Smooth muscle cell (in vitro differentiated cells): ENCODE results near the gene NPPA. TPM values are rescaled to one million over a fixed set of nuclear protein-coding genes. Genes with fewer than 3 reads are reported as not detected.

Source experiments
- DNase-seq: peaks from one replicate; lab custom pipeline; 2025; ENCODE audit not compliant: unreplicated experiment; lab: John Stamatoyannopoulos, UW
- H2AFZ ChIP-seq: fragments of 200-600 bp; sonication (generic); 2 replicates; pipeline ENCODE4 v1.6.0; 2016; ENCODE audit warnings: antibody characterized with exemption, low read depth, mild to moderate bottlenecking
- H3F3A ChIP-seq: fragments of 200-600 bp; sonication (generic); 2 replicates; pipeline ENCODE4 v1.6.0; 2017; ENCODE audit warnings: antibody characterized with exemption, low read depth
- H3K27ac ChIP-seq: fragments of 200-600 bp; sonication (generic); 2 replicates; pipeline ENCODE4 v1.5.1; 2016; ENCODE audit warnings: low read depth, mild to moderate bottlenecking
- H3K27me3 ChIP-seq: fragments of 200-600 bp; sonication (generic); 2 replicates; pipeline ENCODE4 v1.6.1; 2016; ENCODE audit warnings: low read depth, mild to moderate bottlenecking
- H3K36me3 ChIP-seq: fragments of 200-600 bp; sonication (generic); 2 replicates; pipeline ENCODE4 v1.5.1; 2016; ENCODE audit warnings: low read depth
- H3K4me1 ChIP-seq: fragments of 200-600 bp; sonication (generic); 2 replicates; pipeline ENCODE4 v1.5.1; 2016; ENCODE audit warnings: low read depth
- H3K4me2 ChIP-seq: fragments of 200-600 bp; sonication (generic); 2 replicates; pipeline ENCODE4 v1.6.0; 2016; ENCODE audit warnings: mild to moderate bottlenecking
- H3K4me3 ChIP-seq: fragments of 200-600 bp; sonication (generic); 2 replicates; pipeline ENCODE4 v1.5.1; 2016; ENCODE audit warnings: mild to moderate bottlenecking
- H3K79me2 ChIP-seq: fragments of 200-600 bp; sonication (generic); 2 replicates; pipeline ENCODE4 v1.6.0; 2016; ENCODE audit warnings: low read depth, mild to moderate bottlenecking
- H3K9ac ChIP-seq: fragments of 200-600 bp; sonication (generic); 2 replicates; pipeline ENCODE4 v1.6.0; 2016; ENCODE audit warnings: low read depth
- H3K9me3 ChIP-seq: fragments of 200-600 bp; sonication (generic); replicated peaks from 2 replicates; pipeline ENCODE4 v1.5.1; 2016; ENCODE audit warnings: low read depth
- H4K20me1 ChIP-seq: fragments of 200-600 bp; sonication (generic); 2 replicates; pipeline ENCODE4 v1.6.0; 2016; ENCODE audit warnings: low read depth
- CTCF ChIP-seq: fragments of 200-600 bp; sonication (generic); IDR thresholded peaks from 2 replicates; pipeline ENCODE4 v1.5.1; 2017; ENCODE audit warnings: borderline replicate concordance, mild to moderate bottlenecking, antibody characterized with exemption; ENCODE audit not compliant: insufficient read depth, poor library complexity, severe bottlenecking
- WGBS: methylation state at CpG from one replicate; pipeline ENCODE4 v1.1.7; 2016; ENCODE audit warnings: low lambda C conversion rate; 5-methylcytosine and 5-hydroxymethylcytosine counted together
- polyA plus RNA-seq: library from polyadenylated mRNA; unstranded; fragments of >200 nt; fragmentation: Nextera tagmentation; extraction: Ambion mirVana; gene quantifications from 2 replicates; pipeline ENCODE4 v1.2.1, GENCODE V29; 2016
- total RNA-seq: library from RNA; depleted of rRNA; stranded (reverse); fragments of >200 nt; gene quantifications from 2 replicates; pipeline ENCODE4 v1.2.3, GENCODE V29; 2014

The NPPA gene
- total and polyA plus RNA-seq, 2 experiments from 2014 or later: 0.48 TPM; not detected in 1

DNA sequence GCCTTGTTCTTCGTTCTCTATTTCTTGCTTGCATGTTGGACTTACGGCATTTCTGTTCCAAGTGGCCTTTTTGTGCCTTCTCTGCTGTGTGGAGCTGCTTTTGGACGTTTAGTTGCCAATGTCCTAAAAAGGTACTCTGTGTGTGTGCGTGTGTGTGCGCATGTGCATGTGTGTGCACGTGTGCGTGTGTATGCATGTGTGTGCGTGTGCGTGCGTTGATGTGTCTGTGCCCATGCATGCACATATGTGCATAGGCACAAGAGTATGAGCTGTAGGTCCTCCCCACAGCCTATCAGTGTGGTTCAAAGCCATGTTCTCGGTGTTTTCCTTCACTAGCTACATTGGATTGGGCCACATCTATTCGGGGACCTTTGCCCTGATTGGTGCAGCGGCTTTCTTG is 13.7 kb downstream of the NPPA start:
- no peaks in the 10 kb centered on the region for H3F3A ChIP-seq
- no peak for DNase-seq
- H3K9me3 ChIP-seq: no peaks in the 10 kb centered on the region
- H3K27ac ChIP-seq: no peak overlapping the region
- no peak overlapping the region for H3K4me3 ChIP-seq
- H2AFZ ChIP-seq: no peak overlapping the region
- no peaks in the 10 kb centered on the region for H3K4me1 ChIP-seq
- 99% methylated on average over 13 of the region's 13 CpGs for WGBS
- TF ChIP-seq CTCF: no peak
- H3K4me2 ChIP-seq: no peak overlapping the region
- H3K36me3 ChIP-seq: peaks cover 5% of the 10 kb centered on the region
- no peaks in the 10 kb centered on the region for H3K27me3 ChIP-seq
- H3K9ac ChIP-seq: no peak overlapping the region
- H4K20me1 ChIP-seq: peaks cover 19% of the 10 kb centered on the region
- no peaks in the 10 kb centered on the region for H3K79me2 ChIP-seq

DNA sequence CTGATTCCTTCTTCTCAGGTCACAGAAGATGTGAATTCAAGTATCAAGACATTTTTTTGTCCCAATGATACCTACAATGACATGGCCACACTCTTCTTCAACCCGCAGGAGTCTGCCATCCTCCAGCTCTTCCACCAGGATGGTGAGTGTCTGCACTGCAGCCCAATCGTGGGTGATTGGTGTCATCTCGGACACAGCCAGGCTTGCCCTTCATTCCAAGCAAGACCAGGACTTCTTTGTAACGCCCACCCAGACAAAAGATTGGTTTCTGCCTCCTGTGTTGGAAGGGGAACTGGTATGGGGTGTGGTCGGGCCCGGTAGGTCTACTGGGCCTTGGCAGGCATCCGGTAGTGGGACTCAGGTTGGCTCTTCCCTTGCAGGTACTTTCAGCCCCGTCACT is 14.1 kb downstream of the NPPA start:
- H3K27ac ChIP-seq: no peak overlapping the region
- peaks cover 5% of the 10 kb centered on the region for H3K36me3 ChIP-seq

DNA sequence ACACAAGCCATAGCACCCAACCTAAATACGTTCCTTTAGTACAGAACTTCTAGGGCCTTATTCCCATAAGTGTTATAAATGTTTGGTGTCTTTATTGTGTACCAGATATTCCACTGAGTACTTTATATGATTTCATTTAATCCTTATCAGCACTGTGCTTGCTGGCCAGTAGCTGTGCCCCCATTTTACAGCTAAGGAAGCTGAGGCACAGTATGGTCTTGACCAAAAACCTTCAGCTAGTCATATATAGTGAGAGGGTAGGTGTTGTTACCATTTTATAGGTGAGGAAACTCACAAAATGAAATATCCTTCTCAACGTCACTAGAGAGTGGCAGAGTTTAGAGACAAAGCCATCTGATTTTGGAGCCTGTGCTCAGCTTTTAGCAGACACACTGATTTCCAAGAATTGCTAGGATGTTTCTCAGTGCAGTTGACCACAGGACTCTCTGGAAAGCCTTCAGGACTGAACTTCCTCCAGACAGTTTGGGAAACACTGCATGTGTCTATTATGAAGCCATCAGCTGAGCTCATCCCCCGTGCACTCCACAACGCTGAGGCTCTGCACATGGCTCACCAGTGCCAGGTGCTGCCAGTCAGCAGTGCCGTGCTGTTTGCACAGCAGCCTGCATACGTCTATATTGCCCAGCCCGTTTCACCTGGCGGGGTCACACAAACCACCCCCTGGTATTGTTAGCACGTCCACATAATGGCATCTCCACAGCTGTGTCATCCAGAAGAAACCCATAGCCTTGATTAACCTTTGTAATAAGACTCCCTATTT is 15.4 kb downstream of the NPPA start:
- Histone ChIP-seq H3K27me3 (no peaks in the 10 kb centered on the region), H3K27ac (no peak overlapping the region), H3K9me3 (no peaks in the 10 kb centered on the region), H2AFZ (no peak overlapping the region), H3K9ac (no peak overlapping the region), H4K20me1 (peaks cover 10% of the 10 kb centered on the region), H3K36me3 (peaks cover 5% of the 10 kb centered on the region), H3K4me2 (no peak overlapping the region), H3K4me1 (no peaks in the 10 kb centered on the region), H3K79me2 (no peaks in the 10 kb centered on the region), H3F3A (no peaks in the 10 kb centered on the region), H3K4me3 (no peak overlapping the region)
- WGBS: 98% methylated on average over 9 of the region's 9 CpGs
- no peak for DNase-seq
- TF ChIP-seq CTCF: no peak

More for the DNA sequence above, 14.1 kb downstream of the NPPA start:
- 93% methylated on average over 8 of the region's 8 CpGs for WGBS
- no peak overlapping the region for H2AFZ ChIP-seq
- no peak overlapping the region for H3K4me3 ChIP-seq
- no peaks in the 10 kb centered on the region for H3K4me1 ChIP-seq
- no peak overlapping the region for H3K4me2 ChIP-seq
- DNase-seq: no peak
- H3K27me3 ChIP-seq: no peaks in the 10 kb centered on the region
- no peak overlapping the region for H3K9ac ChIP-seq
- TF ChIP-seq CTCF: no peak
- no peaks in the 10 kb centered on the region for H3F3A ChIP-seq
- no peaks in the 10 kb centered on the region for H3K9me3 ChIP-seq
- H3K79me2 ChIP-seq: no peaks in the 10 kb centered on the region
- peaks cover 15% of the 10 kb centered on the region for H4K20me1 ChIP-seq

GRCh38 chr1:11828511-11828910 is 19.1 kb downstream of the NPPA start:
- Histone ChIP-seq H2AFZ (no peak overlapping the region), H3K4me1 (no peaks in the 10 kb centered on the region), H3K9ac (no peak overlapping the region), H3K4me3 (no peak overlapping the region), H3K4me2 (no peak overlapping the region), H3F3A (no peaks in the 10 kb centered on the region), H3K9me3 (no peaks in the 10 kb centered on the region), H3K27me3 (no peaks in the 10 kb centered on the region), H3K27ac (no peak overlapping the region), H3K79me2 (no peaks in the 10 kb centered on the region), H4K20me1 (no peaks in the 10 kb centered on the region), H3K36me3 (peaks cover 5% of the 10 kb centered on the region)
- no peak for DNase-seq
- 98% methylated on average over 19 of the region's 19 CpGs for WGBS
- no peak for TF ChIP-seq CTCF
